HCT116 (cell line): Measurements from ENCODE around the gene VANGL2. TPM values are rescaled to one million over a fixed set of nuclear protein-coding genes. Genes with fewer than 3 reads are reported as not detected.

Experiments
- ATAC-seq: fragments of 200-7000 bp; cut with Tn5 transposase; 2 replicates; pipeline ENCODE4 v1.9.1; 2020; ENCODE audit warnings: mild to moderate bottlenecking, moderate library complexity
- BruUV-seq: library from RNA; stranded (reverse); fragments of 400-500 nt; replicated peaks from 2 replicates; lab custom pipeline; 2021; lab: Mats Ljungman, UMichigan
- CTCF ChIA-PET: fragments of 300-600 bp; sonication (Branson Sonifier 250); formaldehyde crosslinking; loops from one replicate; lab custom pipeline; 2021; ENCODE audit warnings: antibody characterized with exemption; lab: Charles Lee
- POLR2A ChIA-PET: fragments of 300-600, 350-600 bp; sonication (Branson Sonifier 250); formaldehyde crosslinking; loops from one replicate; lab custom pipeline; 2021; ENCODE audit warnings: antibody characterized with exemption; lab: Charles Lee
- RAD21 ChIA-PET, 2 experiments: fragments of 300-600 bp; sonication (Branson Sonifier 250); formaldehyde crosslinking; loops; one replicate each; lab custom pipeline; 2023; ENCODE audit warnings: low total read pairs in 2 of 2; ENCODE audit not compliant: uncharacterized antibody in 2 of 2, unreplicated experiment in 2 of 2, low non-redundant PET in 1 of 2; lab: Charles Lee
- DNase-seq: peaks from one replicate; pipeline ENCODE4 v3.0.0-alpha.2; 2010; ENCODE audit warnings: low read depth, low spot score
- H2AFZ ChIP-seq: fragments of 200-600 bp; shearing (Covaris generic), sonication (generic); 2 replicates; pipeline ENCODE4 v1.6.1; 2017; ENCODE audit warnings: low read depth, mixed run types, mixed read lengths, antibody characterized with exemption, low read length; ENCODE audit not compliant: poor library complexity, severe bottlenecking
- H3K27ac ChIP-seq: 2 replicates; pipeline ENCODE4 v1.5.1; 2012; ENCODE audit warnings: low read depth, low read length
- H3K27me3 ChIP-seq: fragments of 200-600 bp; sonication (generic); 2 replicates; pipeline ENCODE4 v1.6.1; 2016; ENCODE audit warnings: mixed run types, low read length, mixed read lengths; ENCODE audit not compliant: insufficient read depth
- H3K36me3 ChIP-seq, 2 experiments: fragments of 200-500 bp in 1 of 2; fragments of 200-600 bp in 1 of 2; sonication (Bioruptor generic) in 1 of 2; sonication (generic) in 1 of 2; 2 replicates each; pipeline versions ENCODE4 v1.5.1 to v1.6.1; 2014 to 2016; ENCODE audit warnings: low read length in 2 of 2, inconsistent platforms in 1 of 2, mixed read lengths in 1 of 2, mixed run types in 1 of 2; ENCODE audit not compliant: insufficient read depth in 2 of 2, control insufficient read depth in 1 of 2
- H3K4me1 ChIP-seq, 2 experiments: fragments of 200-600 bp in 1 of 2; sonication (generic) in 1 of 2; 2 replicates each; pipeline versions ENCODE4 v1.5.1 to v1.6.1; 2012 to 2017; ENCODE audit warnings: low read length in 2 of 2, inconsistent platforms in 1 of 2, mild to moderate bottlenecking in 1 of 2, mixed read lengths in 1 of 2, mixed run types in 1 of 2, moderate library complexity in 1 of 2; ENCODE audit not compliant: insufficient read depth in 2 of 2, control insufficient read depth in 1 of 2
- H3K4me2 ChIP-seq: fragments of 200-600 bp; sonication (generic); 2 replicates; pipeline ENCODE4 v1.6.1; 2017; ENCODE audit warnings: mixed run types, low read length, mixed read lengths
- H3K4me3 ChIP-seq, 2 experiments: fragments of 200-600 bp in 1 of 2; sonication (generic) in 1 of 2; replicated peaks in 1 of 2; 2 replicates each; pipeline ENCODE4 v1.5.1; 2011 to 2016; ENCODE audit warnings: low read length in 2 of 2, control low read depth in 1 of 2, low read depth in 1 of 2, mild to moderate bottlenecking in 1 of 2, mixed read lengths in 1 of 2, mixed run types in 1 of 2
- H3K79me2 ChIP-seq: fragments of 200-600 bp; sonication (generic); 2 replicates; pipeline ENCODE4 v1.6.1; 2017; ENCODE audit warnings: mild to moderate bottlenecking, mixed run types, low read length, moderate library complexity, mixed read lengths; ENCODE audit not compliant: insufficient read depth
- H3K9ac ChIP-seq: fragments of 200-600 bp; sonication (generic); 2 replicates; pipeline ENCODE4 v1.6.1; 2016; ENCODE audit warnings: low read length, mixed read lengths
- H3K9me2 ChIP-seq: fragments of 200-600 bp; sonication (generic), shearing (Covaris generic); 2 replicates; pipeline ENCODE4 v1.6.1; 2017; ENCODE audit warnings: mixed run types, mild to moderate bottlenecking, moderate library complexity; ENCODE audit not compliant: insufficient read depth
- H3K9me3 ChIP-seq, 2 experiments: fragments of 200-500 bp in 1 of 2; fragments of 200-600 bp in 1 of 2; sonication (Bioruptor generic) in 1 of 2; sonication (generic) in 1 of 2; 2 replicates each; pipeline ENCODE4 v1.6.1; 2014 to 2017; ENCODE audit warnings: low read length in 2 of 2, mixed read lengths in 2 of 2, inconsistent platforms in 1 of 2, low read depth in 1 of 2, mild to moderate bottlenecking in 1 of 2, mixed run types in 1 of 2, moderate library complexity in 1 of 2; ENCODE audit not compliant: control insufficient read depth in 1 of 2, insufficient read depth in 1 of 2
- H4K20me1 ChIP-seq: fragments of 200-600 bp; sonication (generic), shearing (Covaris generic); 2 replicates; pipeline ENCODE4 v1.6.1; 2017; ENCODE audit warnings: mixed run types, mild to moderate bottlenecking, moderate library complexity; ENCODE audit not compliant: insufficient read depth
- CBX3 ChIP-seq: IDR thresholded peaks from 2 replicates; pipeline ENCODE4 v1.6.1; 2012; ENCODE audit warnings: low read depth
- CEBPB ChIP-seq: IDR thresholded peaks from 2 replicates; pipeline ENCODE4 v1.6.1; 2012; ENCODE audit warnings: low read depth
- EZH2phosphoT487 ChIP-seq: fragments of 200-600 bp; IDR thresholded peaks from 2 replicates; pipeline ENCODE4 v1.6.1; 2018; ENCODE audit warnings: antibody characterized with exemption, borderline replicate concordance
- FOSL1 ChIP-seq: IDR thresholded peaks from 2 replicates; pipeline ENCODE4 v1.6.1; 2012; ENCODE audit warnings: low read depth
- POLR2A ChIP-seq: IDR thresholded peaks from 2 replicates; pipeline ENCODE4 v1.7.0; 2011; ENCODE audit warnings: borderline replicate concordance; ENCODE audit not compliant: insufficient read depth, insufficient read length; ENCODE audit errors: extremely low read depth
- POLR2AphosphoS5 ChIP-seq: IDR thresholded peaks from 2 replicates; pipeline ENCODE4 v1.6.1; 2011; ENCODE audit warnings: mild to moderate bottlenecking, low read depth, low read length, moderate library complexity
- RAD21 ChIP-seq: IDR thresholded peaks from 2 replicates; pipeline ENCODE4 v1.6.1; 2012; ENCODE audit warnings: low read depth, mild to moderate bottlenecking
- SIN3A ChIP-seq: IDR thresholded peaks from 2 replicates; pipeline ENCODE4 v1.6.1; 2012; ENCODE audit warnings: low read depth
- SP1 ChIP-seq: IDR thresholded peaks from 2 replicates; pipeline ENCODE4 v1.6.1; 2012; ENCODE audit warnings: low read depth
- SRF ChIP-seq: IDR thresholded peaks from 2 replicates; pipeline ENCODE4 v1.6.1; 2012; ENCODE audit warnings: low read depth
- TCF7L2 ChIP-seq: IDR thresholded peaks from 2 replicates; pipeline ENCODE4 v1.7.0; 2011; ENCODE audit warnings: borderline replicate concordance, inconsistent platforms; ENCODE audit not compliant: insufficient read depth, insufficient read length; ENCODE audit errors: extremely low read depth
- YY1 ChIP-seq: IDR thresholded peaks from 2 replicates; pipeline ENCODE4 v1.6.1; 2011; ENCODE audit warnings: low read length, low read depth, moderate library complexity, mild to moderate bottlenecking; ENCODE audit not compliant: insufficient replicate concordance; ENCODE audit errors: extremely low read depth
- ZNF274 ChIP-seq: fragments of 200-500 bp; sonication (Bioruptor generic); IDR thresholded peaks from 2 replicates; pipeline ENCODE4 v1.6.1; 2014; ENCODE audit warnings: mild to moderate bottlenecking, low read depth, low read length, inconsistent platforms
- intact Hi-C: fragments of 100-400 bp; cut with micrococcal nuclease; formaldehyde crosslinking; loops from 2 replicates; pipeline ENCODE4 v1.10.0; 2022
- total RNA-seq: library from RNA; stranded (reverse); gene quantifications from one replicate; pipeline ENCODE4 v1.2.1, GENCODE V29; 2021; ENCODE audit not compliant: unreplicated experiment
- TF ChIP-seq, protein P1 (sequence below): IDR thresholded peaks from 2 replicates; pipeline ENCODE4 v1.6.1; 2012; ENCODE audit warnings: low read depth

VANGL2 gene
- total RNA-seq, 1 experiment from 2014 or later: 1.1 TPM

GRCh38 chr1:160371756-160372155, 28.6 kb upstream of the VANGL2 start:
- TF ChIP-seq SRF: no peak
- TF ChIP-seq POLR2A: no peak
- no peak for TF ChIP-seq ZNF274
- no peak for TF ChIP-seq RAD21
- no peak for TF ChIP-seq TCF7L2
- no peak for TF ChIP-seq CBX3
- no peaks in the 10 kb centered on the region for H3K4me1 ChIP-seq
- no peaks in the 10 kb centered on the region for H3K9me3 ChIP-seq
- ChIA-PET CTCF (interaction anchor here (1.5 kb wide), 1 partner anchor 10 kb away, joined by 5 read pairs; no protein-coding TSS in a partner anchor), RAD21 (no interaction called here), POLR2A (no interaction called here)
- no peaks in the 10 kb centered on the region for H4K20me1 ChIP-seq
- no peak overlapping the region for H3K9ac ChIP-seq
- no peak overlapping the region for H2AFZ ChIP-seq
- H3K4me3 ChIP-seq: no peak overlapping the region
- H3K9me2 ChIP-seq: no peaks in the 10 kb centered on the region
- no peaks in the 10 kb centered on the region for H3K79me2 ChIP-seq
- no peak overlapping the region for H3K27ac ChIP-seq
- no peak overlapping the region for H3K4me2 ChIP-seq
- H3K27me3 ChIP-seq: no peaks in the 10 kb centered on the region
- DNase-seq (no peak), ATAC-seq (no peak)
- BruUV-seq: no TSS peak
- intact Hi-C loops: no loop called here
- H3K36me3 ChIP-seq: no peaks in the 10 kb centered on the region

- Histone ChIP-seq H4K20me1 (no peaks in the 10 kb centered on the region), H3K79me2 (no peaks in the 10 kb centered on the region), H3K27me3 (no peaks in the 10 kb centered on the region), H3K27ac (no peak overlapping the region), H3K9ac (no peak overlapping the region), H3K36me3 (no peaks in the 10 kb centered on the region), H2AFZ (no peak overlapping the region), H3K4me3 (no peak overlapping the region), H3K9me3 (no peaks in the 10 kb centered on the region), H3K4me1 (peaks cover 0 to 8% of the 10 kb centered on the region in 2 experiments; a peak in 1 of 4 replicates), H3K4me2 (no peak overlapping the region), H3K9me2 (no peaks in the 10 kb centered on the region)
- POLR2A ChIA-PET: no interaction called here
- DNase-seq (no peak), ATAC-seq (no peak)
- RAD21 ChIA-PET: interaction anchor here in 1 of 2 experiments (1.5 kb wide), 1 partner anchor 122 kb away, joined by 5 read pairs; no protein-coding TSS in a partner anchor
- BruUV-seq: no TSS peak
- TF ChIP-seq FOSL1: no peak
- TF ChIP-seq, protein P1, sequence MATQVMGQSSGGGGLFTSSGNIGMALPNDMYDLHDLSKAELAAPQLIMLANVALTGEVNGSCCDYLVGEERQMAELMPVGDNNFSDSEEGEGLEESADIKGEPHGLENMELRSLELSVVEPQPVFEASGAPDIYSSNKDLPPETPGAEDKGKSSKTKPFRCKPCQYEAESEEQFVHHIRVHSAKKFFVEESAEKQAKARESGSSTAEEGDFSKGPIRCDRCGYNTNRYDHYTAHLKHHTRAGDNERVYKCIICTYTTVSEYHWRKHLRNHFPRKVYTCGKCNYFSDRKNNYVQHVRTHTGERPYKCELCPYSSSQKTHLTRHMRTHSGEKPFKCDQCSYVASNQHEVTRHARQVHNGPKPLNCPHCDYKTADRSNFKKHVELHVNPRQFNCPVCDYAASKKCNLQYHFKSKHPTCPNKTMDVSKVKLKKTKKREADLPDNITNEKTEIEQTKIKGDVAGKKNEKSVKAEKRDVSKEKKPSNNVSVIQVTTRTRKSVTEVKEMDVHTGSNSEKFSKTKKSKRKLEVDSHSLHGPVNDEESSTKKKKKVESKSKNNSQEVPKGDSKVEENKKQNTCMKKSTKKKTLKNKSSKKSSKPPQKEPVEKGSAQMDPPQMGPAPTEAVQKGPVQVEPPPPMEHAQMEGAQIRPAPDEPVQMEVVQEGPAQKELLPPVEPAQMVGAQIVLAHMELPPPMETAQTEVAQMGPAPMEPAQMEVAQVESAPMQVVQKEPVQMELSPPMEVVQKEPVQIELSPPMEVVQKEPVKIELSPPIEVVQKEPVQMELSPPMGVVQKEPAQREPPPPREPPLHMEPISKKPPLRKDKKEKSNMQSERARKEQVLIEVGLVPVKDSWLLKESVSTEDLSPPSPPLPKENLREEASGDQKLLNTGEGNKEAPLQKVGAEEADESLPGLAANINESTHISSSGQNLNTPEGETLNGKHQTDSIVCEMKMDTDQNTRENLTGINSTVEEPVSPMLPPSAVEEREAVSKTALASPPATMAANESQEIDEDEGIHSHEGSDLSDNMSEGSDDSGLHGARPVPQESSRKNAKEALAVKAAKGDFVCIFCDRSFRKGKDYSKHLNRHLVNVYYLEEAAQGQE: no peak
- TF ChIP-seq CEBPB: no peak
- no peak for TF ChIP-seq ZNF274
- no peak for TF ChIP-seq SIN3A
- no peak for TF ChIP-seq POLR2AphosphoS5
- no peak for TF ChIP-seq POLR2A
- TF ChIP-seq TCF7L2: no peak
- TF ChIP-seq SP1: no peak
- no peak for TF ChIP-seq YY1
- no peak for TF ChIP-seq RAD21
- TF ChIP-seq EZH2phosphoT487: no peak
- intact Hi-C loops: no loop called here
- CTCF ChIA-PET: interaction anchor here (1.0 to 5.0 kb wide), 3 partner anchors 19 to 272 kb away, joined by 4 to 51 read pairs (median 5); no protein-coding TSS in a partner anchor
Measured at GRCh38 chr1:160373696-160374095, 26.7 kb upstream of the VANGL2 start.
